ENCODE results near the gene NECAB2. TPM values are rescaled to one million over a fixed set of nuclear protein-coding genes. Genes with fewer than 3 reads are reported as not detected.

NECAB2 gene
- total RNA-seq, 4 donors from 2014 or later, result not detected

GRCh38 chr16:83952587-83952939, 15.5 kb upstream of the NECAB2 start:
- WGBS, result 19% methylated on average over 8 of the region's 8 CpGs
- H3K36me3 ChIP-seq, result peaks cover 0 to 10% (median 5%) of the 10 kb centered on the region in 4 donors
- peak overlapping the region; percentile 67 to 75 (median 67) for H3K4me3 ChIP-seq
- no peak for DNase-seq (ENCODE audit: extremely low spot score)
- intact Hi-C loops (cut with DNase I), result loop anchor here (5.0 to 10.0 kb wide), 3 partner anchors 55 to 232 kb away; partner anchors contain the start of genes MLYCD and TAF1C
- peaks cover 31 to 50% (median 46%) of the 10 kb centered on the region in 4 donors for H3K4me1 ChIP-seq
- peak overlapping the region; percentile 93 to 97 (median 94) for H3K27ac ChIP-seq (replicated peaks in 1 of 4)
- H3K9me3 ChIP-seq, result no peaks in the 10 kb centered on the region
- no peaks in the 10 kb centered on the region for H3K27me3 ChIP-seq
- TF ChIP-seq POLR2AphosphoS5 (IDR thresholded peaks at IDR 0.05) (no peak), EP300 (IDR thresholded peaks at IDR 0.05) (no peak), CTCF (IDR thresholded peaks at IDR 0.05) (no peak), POLR2A (IDR thresholded peaks at IDR 0.05; ENCODE audit: low read depth) (no peak)

GRCh38 chr16:83952940-83953795, 14.9 kb upstream of the NECAB2 start, which contains the start of gene OSGIN1:
OSGIN1 (plus strand) TSS chr16:83953240; CDS start chr16:83957672, 4,432 bp downstream.
- H3K4me1 ChIP-seq, result peaks cover 31 to 50% (median 46%) of the 10 kb centered on the region in 4 donors
- 2% methylated on average over 20 of the region's 30 CpGs for WGBS
- H3K36me3 ChIP-seq, result peaks cover 4 to 16% (median 8%) of the 10 kb centered on the region in 4 donors
- H3K27me3 ChIP-seq, result no peaks in the 10 kb centered on the region
- DNase-seq (ENCODE audit: extremely low spot score), result peak; percentile 99
- peak within 1 kb of the TSS; percentile 67 to 75 (median 67) for H3K4me3 ChIP-seq
- peak in 1 of 3 experiments; percentile 22 for TF ChIP-seq CTCF (IDR thresholded peaks at IDR 0.05)
- TF ChIP-seq EP300 (IDR thresholded peaks at IDR 0.05), result peak; percentile 1
- peak; percentile 93 for TF ChIP-seq POLR2A (IDR thresholded peaks at IDR 0.05; ENCODE audit: low read depth)
- peak; percentile 91 to 96 for TF ChIP-seq POLR2AphosphoS5 (IDR thresholded peaks at IDR 0.05)
- intact Hi-C loops (cut with DNase I), result loop anchor here (5.0 to 10.0 kb wide), 3 partner anchors 56 to 232 kb away; partner anchors contain the start of genes MLYCD and TAF1C
- H3K9me3 ChIP-seq, result no peaks in the 10 kb centered on the region
- peak within 1 kb of the TSS; percentile 93 to 97 (median 94) for H3K27ac ChIP-seq (replicated peaks in 1 of 4)

GRCh38 chr16:83953796-83954576, 14.1 kb upstream of the NECAB2 start:
- no peaks in the 10 kb centered on the region for H3K9me3 ChIP-seq
- peaks cover 6 to 24% (median 14%) of the 10 kb centered on the region in 4 donors for H3K36me3 ChIP-seq
- DNase-seq (ENCODE audit: extremely low spot score), result no peak
- peak overlapping the region; percentile 93 to 97 (median 94) for H3K27ac ChIP-seq (replicated peaks in 1 of 4)
- H3K27me3 ChIP-seq, result no peaks in the 10 kb centered on the region
- intact Hi-C loops (cut with DNase I), result loop anchor here (5.0 to 10.0 kb wide), 3 partner anchors 57 to 231 kb away; partner anchors contain the start of genes MLYCD and TAF1C
- peak overlapping the region; percentile 67 to 75 (median 67) for H3K4me3 ChIP-seq
- WGBS, result 39% methylated on average over 15 of the region's 19 CpGs
- H3K4me1 ChIP-seq, result peaks cover 31 to 50% (median 46%) of the 10 kb centered on the region in 4 donors
- TF ChIP-seq CTCF (IDR thresholded peaks at IDR 0.05) (peak; percentile 28 to 51 (median 41)), EP300 (IDR thresholded peaks at IDR 0.05) (no peak)

- TF ChIP-seq POLR2AphosphoS5 (IDR thresholded peaks at IDR 0.05) (peak in 1 of 2 donors; percentile 34), POLR2A (IDR thresholded peaks at IDR 0.05; ENCODE audit: low read depth) (no peak)
- intact Hi-C loops (cut with DNase I), result loop anchor here (5.0 to 10.0 kb wide), 3 partner anchors 57 to 230 kb away; partner anchors contain the start of genes MLYCD and TAF1C
Observed at GRCh38 chr16:83954577-83955016, 13.4 kb upstream of the NECAB2 start.

More at GRCh38 chr16:83954577-83955016, 13.4 kb upstream of the NECAB2 start:
- Histone ChIP-seq H3K9me3 (no peaks in the 10 kb centered on the region), H3K27me3 (no peaks in the 10 kb centered on the region), H3K4me3 (peak overlapping the region; percentile 67 to 75 (median 67)), H3K4me1 (peaks cover 35 to 50% (median 46%) of the 10 kb centered on the region in 4 donors), H3K36me3 (peaks cover 10 to 25% (median 20%) of the 10 kb centered on the region in 4 donors), H3K27ac (replicated peaks in 1 of 4) (peak overlapping the region; percentile 93 to 97 (median 94))
- DNase-seq (ENCODE audit: extremely low spot score), result no peak
- 40% methylated on average over 5 of the region's 9 CpGs for WGBS
